IPS DF 6.9 (cell line): ENCODE results near the gene NRSN1.

Experiments
- DNase-seq: peaks from one replicate; pipeline ENCODE4 v3.0.0-alpha.2; 2013; ENCODE audit warnings: low read depth, low spot score
- H3K27ac ChIP-seq: one replicate; pipeline ENCODE4 v1.5.1; 2013; ENCODE audit warnings: low read length, control low read depth
- H3K27me3 ChIP-seq: 2 replicates; pipeline ENCODE4 v1.6.1; 2013; ENCODE audit warnings: mild to moderate bottlenecking, low read length; ENCODE audit not compliant: control insufficient read depth, insufficient read depth
- H3K36me3 ChIP-seq: 2 replicates; pipeline ENCODE4 v1.6.1; 2013; ENCODE audit warnings: low read length; ENCODE audit not compliant: control insufficient read depth, insufficient read depth
- H3K4me1 ChIP-seq: 2 replicates; pipeline ENCODE4 v1.6.1; 2013; ENCODE audit warnings: low read length; ENCODE audit not compliant: control insufficient read depth, insufficient read depth
- H3K4me3 ChIP-seq: 2 replicates; pipeline ENCODE4 v1.5.1; 2013; ENCODE audit warnings: mild to moderate bottlenecking, low read length
- H3K9me3 ChIP-seq: 2 replicates; pipeline ENCODE4 v1.6.1; 2013; ENCODE audit warnings: low read length, inconsistent platforms; ENCODE audit not compliant: control insufficient read depth, insufficient read depth
- WGBS: extraction: QIAGEN DNeasy Blood & Tissue Kit; methylation state at CpG from one replicate; pipeline ENCODE4 v1.1.7; 2013; ENCODE audit warnings: mixed read lengths, missing lambda C conversion rate; ENCODE audit not compliant: insufficient read length, insufficient coverage; 5-methylcytosine and 5-hydroxymethylcytosine counted together

Gene NRSN1

DNA sequence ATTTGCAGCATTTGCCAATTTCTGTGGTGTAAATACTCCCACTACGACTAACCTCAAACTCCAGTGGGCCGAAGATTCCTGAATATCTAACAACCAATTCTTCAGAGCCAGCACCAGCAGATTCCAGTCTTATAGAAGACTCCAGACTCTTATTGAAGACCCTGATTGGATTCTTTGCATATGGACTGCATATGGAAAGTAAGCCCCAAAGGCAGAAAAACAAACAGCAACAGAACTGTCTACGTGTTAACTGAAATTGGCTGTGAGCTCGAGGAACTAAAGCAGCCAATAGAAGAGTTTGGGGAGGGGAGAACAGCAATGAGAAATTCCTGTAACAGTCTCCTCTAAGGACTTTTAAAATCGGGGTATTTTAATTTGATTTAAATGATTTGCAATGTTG is 19.7 kb upstream of the NRSN1 start:
- Histone ChIP-seq H3K4me1 (no peaks in the 10 kb centered on the region), H3K27me3 (no peaks in the 10 kb centered on the region; the same call in 1 of the 2 replicates), H3K9me3 (no peaks in the 10 kb centered on the region), H3K27ac (no peak overlapping the region), H3K36me3 (no peaks in the 10 kb centered on the region), H3K4me3 (no peak overlapping the region)
- WGBS: no CpG with 5 or more reads among the region's 5 CpGs
- no peak for DNase-seq

DNA sequence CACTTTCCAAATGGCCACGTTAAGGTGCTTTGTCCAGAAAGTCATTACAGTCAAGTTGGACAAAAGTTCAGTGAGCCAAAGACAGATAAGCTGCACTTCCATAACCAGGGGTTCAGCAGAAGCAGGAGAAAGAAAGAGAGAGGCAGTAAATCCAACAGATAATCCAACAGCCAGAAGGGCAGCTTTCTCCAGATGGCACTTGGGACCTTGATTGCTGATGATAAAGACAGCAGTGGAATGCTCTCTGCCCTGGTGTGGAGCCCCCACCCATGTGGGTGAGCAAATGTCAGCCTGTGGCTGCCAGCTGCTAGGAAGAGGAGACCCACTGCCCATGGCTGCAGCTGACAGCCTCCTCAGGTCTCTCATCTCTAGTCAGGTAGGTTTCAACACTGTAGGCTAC is 18.7 kb upstream of the NRSN1 start:
- DNase-seq: no peak
- H3K36me3 ChIP-seq: no peaks in the 10 kb centered on the region
- no peak overlapping the region for H3K4me3 ChIP-seq
- H3K27ac ChIP-seq: no peak overlapping the region
- no peaks in the 10 kb centered on the region; the same call in 1 of the 2 replicates for H3K27me3 ChIP-seq
- H3K9me3 ChIP-seq: no peaks in the 10 kb centered on the region
- no peaks in the 10 kb centered on the region for H3K4me1 ChIP-seq
- no CpG with 5 or more reads among the region's 1 CpG for WGBS

DNA sequence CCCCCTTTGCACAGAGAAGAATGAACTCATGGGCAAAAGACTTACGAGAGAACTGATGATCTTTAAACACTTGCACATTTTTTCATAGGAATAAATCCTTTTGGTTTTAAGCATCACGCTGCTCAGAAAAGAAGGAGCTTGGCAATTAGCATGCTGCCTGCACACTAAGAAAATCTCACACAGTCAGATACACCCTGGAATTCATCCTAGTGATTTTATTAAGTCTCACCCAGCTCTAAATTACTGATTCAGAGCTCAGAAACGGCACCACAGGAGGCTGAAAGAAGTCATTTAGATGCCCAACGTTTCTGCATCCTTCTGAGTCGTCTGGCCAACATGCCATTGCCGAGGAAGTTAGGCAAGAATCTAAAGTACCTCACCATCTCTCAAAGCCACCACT is 18.0 kb upstream of the NRSN1 start:
- no peaks in the 10 kb centered on the region; the same call in 1 of the 2 replicates for H3K27me3 ChIP-seq
- WGBS: no CpG with 5 or more reads among the region's 6 CpGs

DNA sequence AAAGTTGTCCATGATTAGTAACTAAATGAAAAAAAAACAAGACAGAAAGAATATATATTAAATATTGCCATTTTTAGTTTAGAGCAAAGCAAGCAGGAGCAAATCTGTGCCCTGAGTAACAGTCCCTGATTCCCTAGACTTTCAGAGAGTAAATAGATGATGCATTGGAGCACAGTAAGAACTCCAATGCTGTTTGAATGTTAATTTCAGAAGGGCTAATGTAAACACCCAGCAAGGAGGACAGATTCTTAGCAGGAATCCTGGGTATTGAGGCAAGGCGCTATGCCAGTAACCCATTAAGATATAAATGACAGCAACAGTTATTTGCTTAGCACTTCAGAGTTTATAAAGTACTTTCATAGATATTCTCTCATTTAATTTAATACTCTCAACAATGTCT is 15.6 kb upstream of the NRSN1 start:
- Histone ChIP-seq H3K27me3 (no peaks in the 10 kb centered on the region; the same call in 1 of the 2 replicates), H3K36me3 (no peaks in the 10 kb centered on the region), H3K4me3 (no peak overlapping the region), H3K27ac (no peak overlapping the region), H3K4me1 (no peaks in the 10 kb centered on the region), H3K9me3 (no peaks in the 10 kb centered on the region)
- no peak for DNase-seq
- WGBS: no CpG with 5 or more reads among the region's 1 CpG

More for the DNA sequence above, 18.0 kb upstream of the NRSN1 start:
- DNase-seq: no peak
- Histone ChIP-seq H3K9me3 (no peaks in the 10 kb centered on the region), H3K4me1 (no peaks in the 10 kb centered on the region), H3K36me3 (no peaks in the 10 kb centered on the region), H3K27ac (no peak overlapping the region), H3K4me3 (no peak overlapping the region)

DNA sequence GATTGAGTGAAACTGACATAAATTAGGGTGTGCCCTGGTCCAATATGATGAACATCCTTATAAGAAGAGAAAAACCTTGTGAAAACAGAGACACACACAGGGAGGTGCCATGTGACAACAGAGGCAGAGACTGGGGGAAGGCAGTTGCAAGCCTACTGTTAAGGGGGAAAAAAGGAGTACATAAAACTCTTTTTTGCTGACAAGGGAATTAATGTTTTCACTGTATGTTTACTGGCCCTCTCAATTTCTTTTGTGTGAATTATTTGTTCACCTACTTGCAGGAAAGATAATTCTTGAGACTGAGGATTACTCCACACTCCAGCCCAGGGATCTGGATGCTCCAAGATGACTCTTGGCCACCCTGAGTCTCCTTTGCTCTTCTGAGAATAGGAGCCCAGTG is 12.1 kb upstream of the NRSN1 start:
- H3K4me1 ChIP-seq: no peaks in the 10 kb centered on the region
- no peak overlapping the region for H3K4me3 ChIP-seq
- no peaks in the 10 kb centered on the region for H3K27me3 ChIP-seq
- H3K27ac ChIP-seq: no peak overlapping the region
- H3K36me3 ChIP-seq: no peaks in the 10 kb centered on the region
- DNase-seq: no peak
- no peaks in the 10 kb centered on the region for H3K9me3 ChIP-seq

DNA sequence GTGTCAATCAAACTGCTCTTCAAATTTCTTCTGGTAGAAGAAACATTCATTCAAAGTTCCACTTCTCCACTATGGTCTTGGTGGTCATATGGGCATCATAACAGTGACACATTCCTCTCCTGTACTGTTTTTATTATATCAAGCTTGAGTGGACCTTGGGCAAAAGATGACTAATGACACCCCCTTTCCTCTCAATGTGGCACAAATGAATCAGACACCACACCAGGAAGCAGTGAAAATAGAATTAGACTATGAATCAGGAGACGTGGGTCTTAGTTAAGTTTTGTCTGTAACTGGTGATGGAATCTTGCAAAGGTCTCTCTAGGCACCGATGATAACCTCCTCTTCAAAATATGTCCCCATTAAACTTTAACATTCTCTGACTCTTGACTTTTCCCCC is 9.0 kb upstream of the NRSN1 start:
- no peak for DNase-seq

DNA sequence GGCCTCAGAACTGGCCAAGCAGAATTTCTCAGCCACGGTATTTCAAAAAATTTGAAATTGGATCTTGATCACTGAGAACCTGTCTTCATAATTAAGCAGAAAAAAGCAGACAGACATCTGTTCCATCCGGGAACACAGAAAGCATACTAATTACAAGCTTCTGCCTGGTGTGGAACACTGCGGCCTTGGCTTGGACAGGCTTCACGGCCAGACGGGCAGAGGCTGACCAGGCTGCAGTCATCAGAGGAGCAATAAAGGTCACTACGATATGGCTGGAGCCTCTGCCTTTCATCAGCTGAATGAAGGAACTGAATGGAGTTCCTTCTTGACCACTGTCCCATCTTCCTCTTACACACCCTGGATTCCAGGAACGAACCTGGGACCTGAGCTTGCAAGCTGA is 3.9 kb upstream of the NRSN1 start:
- DNase-seq: no peak
- Histone ChIP-seq H3K9me3 (no peaks in the 10 kb centered on the region), H3K36me3 (no peaks in the 10 kb centered on the region), H3K27me3 (no peaks in the 10 kb centered on the region), H3K4me1 (peaks cover 1% of the 10 kb centered on the region; the same call in 1 of the 2 replicates), H3K27ac (no peak overlapping the region), H3K4me3 (no peak overlapping the region)
- WGBS: no CpG with 5 or more reads among the region's 7 CpGs

More for the DNA sequence above, 9.0 kb upstream of the NRSN1 start:
- H3K4me1 ChIP-seq: no peaks in the 10 kb centered on the region
- no CpG with 5 or more reads among the region's 2 CpGs for WGBS
- H3K4me3 ChIP-seq: no peak overlapping the region
- H3K36me3 ChIP-seq: no peaks in the 10 kb centered on the region
- no peaks in the 10 kb centered on the region for H3K9me3 ChIP-seq
- H3K27me3 ChIP-seq: no peaks in the 10 kb centered on the region
- H3K27ac ChIP-seq: no peak overlapping the region

DNA sequence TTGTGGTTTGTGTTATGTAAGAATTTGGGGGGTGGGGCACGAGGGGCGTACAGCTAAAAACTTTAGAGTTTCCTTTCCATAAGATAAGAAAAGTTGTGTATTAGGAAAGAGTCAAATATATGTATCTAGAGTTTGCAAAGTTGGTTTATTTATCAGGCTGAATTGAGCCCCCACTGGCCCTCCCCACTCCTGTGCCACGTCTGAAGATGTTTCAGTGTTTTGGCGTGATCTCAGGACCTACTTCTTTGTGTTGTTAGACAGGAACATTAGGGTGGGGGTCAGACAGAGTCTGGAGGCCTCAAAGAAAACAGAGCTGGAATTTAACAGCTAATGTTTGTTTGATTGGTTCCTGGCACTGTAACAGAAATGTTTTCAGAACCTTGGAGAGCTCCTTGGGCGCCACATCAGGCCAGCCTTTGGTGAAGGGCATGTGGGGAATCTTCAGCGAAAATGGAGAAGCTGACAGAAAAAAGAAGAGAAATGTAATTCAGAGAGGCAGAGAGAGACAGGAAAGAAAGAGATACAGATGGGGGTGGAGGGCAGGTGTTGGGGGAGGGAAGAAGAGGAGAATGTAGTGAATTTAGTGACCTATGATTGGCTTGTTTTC is 674 bp downstream of the NRSN1 start:
- Histone ChIP-seq H3K4me1 (peaks cover 1% of the 10 kb centered on the region; the same call in 1 of the 2 replicates), H3K9me3 (no peaks in the 10 kb centered on the region), H3K4me3 (peak overlapping the region; percentile 52; the same call in 1 of the 2 replicates), H3K27me3 (no peaks in the 10 kb centered on the region), H3K36me3 (no peaks in the 10 kb centered on the region), H3K27ac (no peak overlapping the region)
- peak; percentile 73 for DNase-seq
- no CpG with 5 or more reads among the region's 6 CpGs for WGBS

DNA sequence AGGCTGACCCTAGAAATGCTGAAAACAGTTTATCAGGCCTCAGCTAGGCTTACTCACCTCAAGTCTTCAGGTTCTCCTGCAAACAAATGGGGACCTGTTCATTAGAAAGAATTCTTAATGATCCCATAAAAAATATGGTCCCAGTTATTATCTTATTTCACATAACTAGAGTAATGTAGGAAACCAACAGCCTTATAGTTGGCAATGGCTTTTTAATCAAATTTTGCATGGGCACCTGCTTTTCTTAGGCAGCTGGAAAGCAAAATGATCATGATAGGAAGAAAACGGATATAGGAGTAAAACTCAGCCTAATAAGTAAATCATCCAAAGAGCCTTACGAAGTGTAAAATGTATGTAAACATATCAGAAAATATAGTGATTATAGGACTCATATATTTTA is 1.3 kb downstream of the NRSN1 start:
- Histone ChIP-seq H3K4me3 (no peak overlapping the region), H3K27me3 (no peaks in the 10 kb centered on the region), H3K4me1 (peaks cover 1% of the 10 kb centered on the region; the same call in 1 of the 2 replicates), H3K36me3 (no peaks in the 10 kb centered on the region), H3K9me3 (no peaks in the 10 kb centered on the region), H3K27ac (no peak overlapping the region)
- no peak for DNase-seq
- no CpG with 5 or more reads among the region's 2 CpGs for WGBS

DNA sequence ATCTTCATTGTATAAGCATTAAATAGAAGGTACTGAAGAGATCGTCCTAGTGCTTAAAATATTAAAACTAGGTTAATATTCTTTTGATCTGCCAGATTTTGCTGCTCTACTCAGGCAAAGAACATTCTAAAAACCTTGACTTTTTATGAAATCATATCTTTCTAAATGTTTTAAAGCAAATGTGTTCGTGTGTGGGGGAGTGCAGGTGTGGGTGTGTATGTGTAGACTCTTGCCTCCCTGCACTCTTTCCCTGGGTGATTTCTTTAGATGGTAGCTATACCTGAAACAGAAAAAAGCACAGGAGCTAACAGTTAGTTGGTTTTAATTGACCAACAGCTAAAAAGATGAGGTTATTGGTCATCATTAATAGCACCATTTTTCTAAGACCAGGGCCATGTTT is 5.7 kb downstream of the NRSN1 start:
- no peak for DNase-seq
- no peak overlapping the region for H3K4me3 ChIP-seq
- H3K9me3 ChIP-seq: no peaks in the 10 kb centered on the region
- H3K27me3 ChIP-seq: no peaks in the 10 kb centered on the region
- no peak overlapping the region for H3K27ac ChIP-seq
- no CpG with 5 or more reads among the region's 2 CpGs for WGBS
- peaks cover 1% of the 10 kb centered on the region; the same call in 1 of the 2 replicates for H3K4me1 ChIP-seq
- no peaks in the 10 kb centered on the region for H3K36me3 ChIP-seq

DNA sequence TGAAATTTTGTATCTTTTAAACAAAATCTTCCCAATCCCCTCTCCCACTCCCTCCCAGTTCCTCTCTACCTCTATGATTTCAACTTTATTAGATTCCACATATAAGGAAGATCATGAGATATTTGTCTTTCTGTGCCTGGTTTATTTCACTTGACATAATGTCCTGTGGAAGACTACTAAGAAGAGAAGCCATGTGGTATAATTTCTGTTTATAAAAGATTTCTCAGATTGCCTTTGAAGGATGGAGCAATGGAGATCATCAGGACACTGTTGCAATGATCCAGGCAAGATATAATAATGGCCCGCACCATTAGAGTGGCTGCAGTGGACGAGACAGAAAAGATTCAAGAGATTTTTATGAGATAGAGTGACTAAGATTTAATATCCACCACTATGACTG is 13.1 kb downstream of the NRSN1 start:
- no CpG with 5 or more reads among the region's 2 CpGs for WGBS
- no peaks in the 10 kb centered on the region for H3K36me3 ChIP-seq
- H3K4me3 ChIP-seq: no peak overlapping the region
- H3K4me1 ChIP-seq: no peaks in the 10 kb centered on the region
- H3K9me3 ChIP-seq: no peaks in the 10 kb centered on the region
- no peak overlapping the region for H3K27ac ChIP-seq
- DNase-seq: no peak
- no peaks in the 10 kb centered on the region for H3K27me3 ChIP-seq
